Cardiac muscle cell (in vitro differentiated cells and primary cell): Measurements from ENCODE around the gene STIM2. TPM values are rescaled to one million over a fixed set of nuclear protein-coding genes. Genes with fewer than 3 reads are reported as not detected.

Experiments used
- DNase-seq, 2 donors: peaks; one replicate each; pipeline versions ENCODE4 v3.0.0 to v3.0.0-alpha.2; 2010 to 2017; ENCODE audit warnings: low read depth in 1 of 2, low spot score in 1 of 2
- H3K27ac ChIP-seq: fragments of 200-600 bp; sonication (generic); 2 replicates; pipeline ENCODE4 v1.5.1; 2016
- H3K27me3 ChIP-seq: fragments of 200-600 bp; sonication (generic); 2 replicates; pipeline ENCODE4 v1.6.0; 2016; ENCODE audit warnings: control low read depth
- H3K36me3 ChIP-seq: fragments of 200-600 bp; sonication (generic); 2 replicates; pipeline ENCODE4 v1.5.1; 2016; ENCODE audit warnings: control low read depth
- H3K4me1 ChIP-seq: fragments of 200-600 bp; sonication (generic); 2 replicates; pipeline ENCODE4 v1.8.1; 2017; ENCODE audit warnings: low read depth, mild to moderate bottlenecking, mixed run types
- H3K4me3 ChIP-seq: fragments of 200-600 bp; sonication (generic); 2 replicates; pipeline ENCODE4 v1.5.1; 2016; ENCODE audit warnings: mild to moderate bottlenecking
- H3K9me3 ChIP-seq: fragments of 200-600 bp; sonication (generic); 2 replicates; pipeline ENCODE4 v1.5.1; 2017; ENCODE audit warnings: low read depth, mild to moderate bottlenecking, control low read depth
- polyA plus RNA-seq: library from polyadenylated mRNA; unstranded; fragments of >200 nt; fragmentation: Nextera tagmentation; extraction: Ambion mirVana; gene quantifications from 2 replicates; pipeline ENCODE4 v1.2.1, GENCODE V29; 2016
- total RNA-seq: library from RNA; depleted of rRNA; stranded (reverse); fragments of >200 nt; gene quantifications from 2 replicates; pipeline ENCODE4 v1.2.3, GENCODE V29; 2016
- TF ChIP-seq, protein P1 (sequence below): IDR thresholded peaks from 2 replicates; pipeline ENCODE4 v1.5.1; 2012; ENCODE audit warnings: low read depth, mild to moderate bottlenecking, low read length

Gene STIM2
- total and polyA plus RNA-seq, 2 experiments from 2014 or later = 33.9 to 35.2 TPM

GRCh38 chr4:27055221-27055760 lies 194.7 kb downstream of the STIM2 start:
- Histone ChIP-seq H3K9me3 (no peaks in the 10 kb centered on the region), H3K27ac (no peak overlapping the region), H3K27me3 (no peaks in the 10 kb centered on the region), H3K4me1 (no peaks in the 10 kb centered on the region), H3K4me3 (no peak overlapping the region), H3K36me3 (no peaks in the 10 kb centered on the region)
- no peak for DNase-seq
- TF ChIP-seq, protein P1, sequence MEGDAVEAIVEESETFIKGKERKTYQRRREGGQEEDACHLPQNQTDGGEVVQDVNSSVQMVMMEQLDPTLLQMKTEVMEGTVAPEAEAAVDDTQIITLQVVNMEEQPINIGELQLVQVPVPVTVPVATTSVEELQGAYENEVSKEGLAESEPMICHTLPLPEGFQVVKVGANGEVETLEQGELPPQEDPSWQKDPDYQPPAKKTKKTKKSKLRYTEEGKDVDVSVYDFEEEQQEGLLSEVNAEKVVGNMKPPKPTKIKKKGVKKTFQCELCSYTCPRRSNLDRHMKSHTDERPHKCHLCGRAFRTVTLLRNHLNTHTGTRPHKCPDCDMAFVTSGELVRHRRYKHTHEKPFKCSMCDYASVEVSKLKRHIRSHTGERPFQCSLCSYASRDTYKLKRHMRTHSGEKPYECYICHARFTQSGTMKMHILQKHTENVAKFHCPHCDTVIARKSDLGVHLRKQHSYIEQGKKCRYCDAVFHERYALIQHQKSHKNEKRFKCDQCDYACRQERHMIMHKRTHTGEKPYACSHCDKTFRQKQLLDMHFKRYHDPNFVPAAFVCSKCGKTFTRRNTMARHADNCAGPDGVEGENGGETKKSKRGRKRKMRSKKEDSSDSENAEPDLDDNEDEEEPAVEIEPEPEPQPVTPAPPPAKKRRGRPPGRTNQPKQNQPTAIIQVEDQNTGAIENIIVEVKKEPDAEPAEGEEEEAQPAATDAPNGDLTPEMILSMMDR = no peak

GRCh38 chr4:27056281-27056680 lies 195.6 kb downstream of the STIM2 start:
- Histone ChIP-seq H3K27ac (no peak overlapping the region), H3K4me1 (no peaks in the 10 kb centered on the region), H3K27me3 (no peaks in the 10 kb centered on the region), H3K9me3 (no peaks in the 10 kb centered on the region), H3K4me3 (no peak overlapping the region), H3K36me3 (no peaks in the 10 kb centered on the region)
- TF ChIP-seq, protein P1 = no peak
- DNase-seq = no peak

DNA sequence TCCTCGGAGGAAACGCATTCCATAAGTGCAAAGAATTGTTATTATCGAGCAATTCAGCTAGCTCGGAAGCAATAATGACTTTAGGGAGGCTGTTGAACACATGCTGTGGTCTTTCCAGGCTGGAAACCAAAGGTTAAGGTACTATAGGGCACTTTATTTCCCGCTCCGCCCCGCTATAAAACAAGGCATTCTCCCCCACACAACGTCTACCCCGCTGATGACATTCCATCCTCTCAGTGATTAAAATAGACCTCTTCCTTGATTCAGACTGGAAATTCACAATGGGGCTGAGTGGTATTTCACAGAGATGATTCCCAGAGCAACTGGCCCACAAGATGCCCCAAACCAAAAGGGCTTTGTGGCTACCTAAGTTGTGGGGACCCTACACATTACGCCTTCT lies 196.4 kb downstream of the STIM2 start:
- no peaks in the 10 kb centered on the region for H3K27me3 ChIP-seq
- TF ChIP-seq, protein P1 = no peak

DNA sequence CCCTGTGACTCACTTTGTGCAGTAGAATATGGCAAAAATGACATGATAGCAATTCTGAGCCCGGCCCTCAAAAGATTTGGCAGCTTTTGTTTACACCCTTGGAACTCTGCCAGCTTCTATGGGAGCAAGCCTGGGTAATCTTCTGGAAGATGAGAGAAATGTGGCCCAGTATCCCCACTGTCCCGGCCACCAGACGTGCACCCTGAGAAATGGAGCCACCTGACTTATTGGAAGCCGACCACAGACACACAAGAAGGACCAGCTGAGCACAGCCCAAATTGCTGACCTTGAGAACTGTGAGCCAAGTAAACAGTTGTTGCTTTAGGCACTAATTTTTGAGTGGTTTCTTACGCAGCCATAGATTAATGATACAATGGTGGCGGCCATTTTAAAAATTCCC lies 197.0 kb downstream of the STIM2 start:
- no peaks in the 10 kb centered on the region for H3K9me3 ChIP-seq
- H3K4me1 ChIP-seq = no peaks in the 10 kb centered on the region
- no peaks in the 10 kb centered on the region for H3K36me3 ChIP-seq
- H3K4me3 ChIP-seq = no peak overlapping the region
- no peaks in the 10 kb centered on the region for H3K27me3 ChIP-seq
- DNase-seq = no peak
- no peak overlapping the region for H3K27ac ChIP-seq
- TF ChIP-seq, protein P1 = no peak

More for the DNA sequence above, 196.4 kb downstream of the STIM2 start:
- Histone ChIP-seq H3K36me3 (no peaks in the 10 kb centered on the region), H3K4me3 (no peak overlapping the region), H3K4me1 (no peaks in the 10 kb centered on the region), H3K9me3 (no peaks in the 10 kb centered on the region), H3K27ac (no peak overlapping the region)
- no peak for DNase-seq

DNA sequence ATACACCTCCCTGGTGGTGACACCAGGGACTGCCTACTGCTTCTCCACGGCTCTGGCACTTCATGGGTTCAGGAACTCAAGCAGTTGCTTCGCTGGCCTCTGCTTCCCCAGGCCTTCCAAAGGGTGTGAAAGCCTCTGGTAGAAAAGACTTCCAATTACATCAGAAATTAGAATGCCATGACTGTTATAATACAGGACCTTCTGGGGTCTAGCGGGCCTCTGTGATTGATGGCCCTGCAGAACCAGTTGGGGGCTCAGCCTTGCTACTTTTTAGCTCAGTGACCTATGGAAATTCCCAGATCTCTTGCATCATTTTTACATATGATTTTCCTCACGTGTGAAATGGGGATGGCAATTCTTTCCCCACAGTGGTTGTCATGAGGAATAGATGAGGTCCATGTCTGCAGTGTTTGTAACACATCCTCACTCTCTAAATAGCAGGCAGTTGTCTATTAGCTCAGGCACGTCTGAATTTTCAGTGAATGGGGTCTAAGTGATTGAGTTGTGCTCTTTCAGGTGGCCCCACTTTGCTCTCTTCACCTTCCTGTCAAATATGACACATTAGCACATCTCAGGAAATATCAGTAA lies 198.3 kb downstream of the STIM2 start:
- no peak overlapping the region for H3K4me3 ChIP-seq
- no peak overlapping the region for H3K27ac ChIP-seq
- no peaks in the 10 kb centered on the region for H3K36me3 ChIP-seq
- H3K27me3 ChIP-seq = no peaks in the 10 kb centered on the region
- DNase-seq = no peak
- H3K4me1 ChIP-seq = no peaks in the 10 kb centered on the region
- no peaks in the 10 kb centered on the region for H3K9me3 ChIP-seq
- TF ChIP-seq, protein P1 = no peak
